HepG2 (cell line): ENCODE results near the gene BAMBI. TPM values are rescaled to one million over a fixed set of nuclear protein-coding genes. Genes with fewer than 3 reads are reported as not detected.

Experiments
- ATF2 ChIP-seq: sonication (generic); formaldehyde crosslinking; IDR thresholded peaks from 2 replicates; pipeline ENCODE4 v1.4.0; 2020; ENCODE audit warnings: missing genetic modification reagents
- CAMTA2 ChIP-seq: sonication (generic); formaldehyde crosslinking; IDR thresholded peaks from 2 replicates; pipeline ENCODE4 v1.4.0; 2020; ENCODE audit warnings: mild to moderate bottlenecking, missing genetic modification reagents, borderline replicate concordance
- CCDC6 ChIP-seq: sonication (generic); formaldehyde crosslinking; IDR thresholded peaks from 2 replicates; pipeline ENCODE4 v1.8.1; 2022; ENCODE audit warnings: mild to moderate bottlenecking, missing genetic modification reagents, moderate library complexity
- DR1 ChIP-seq: sonication (generic); formaldehyde crosslinking; IDR thresholded peaks from 2 replicates; pipeline ENCODE4 v1.8.0; 2021; ENCODE audit warnings: mild to moderate bottlenecking, missing genetic modification reagents, inconsistent platforms
- GABPB1 ChIP-seq: IDR thresholded peaks from 2 replicates; pipeline ENCODE4 v1.6.1; 2016; ENCODE audit warnings: mild to moderate bottlenecking, missing genetic modification reagents, moderate library complexity, missing compliant biosample characterization
- GMEB1 ChIP-seq: sonication (generic); formaldehyde crosslinking; IDR thresholded peaks from 2 replicates; pipeline ENCODE4 v1.5.1; 2020; ENCODE audit warnings: missing genetic modification reagents, mild to moderate bottlenecking, borderline replicate concordance
- KLF6 ChIP-seq: IDR thresholded peaks from 2 replicates; pipeline ENCODE4 v1.8.0; 2016; ENCODE audit warnings: missing biosample characterization, missing genetic modification reagents
- PBX2 ChIP-seq: IDR thresholded peaks from 2 replicates; pipeline ENCODE4 v1.6.1; 2016; ENCODE audit warnings: control low read depth
- SMAD3 ChIP-seq: sonication (generic); formaldehyde crosslinking; IDR thresholded peaks from 2 replicates; pipeline ENCODE4 v1.4.0; 2020; ENCODE audit warnings: missing genetic modification reagents
- SRF ChIP-seq: IDR thresholded peaks from 2 replicates; pipeline ENCODE4 v1.6.1; 2011; ENCODE audit warnings: mild to moderate bottlenecking, low read depth, low read length, moderate library complexity
- ZNF205 ChIP-seq: IDR thresholded peaks from 2 replicates; pipeline ENCODE4 v1.6.1; 2018; ENCODE audit warnings: missing biosample characterization, missing genetic modification reagents
- ZNF343 ChIP-seq: sonication (generic); formaldehyde crosslinking; IDR thresholded peaks from 2 replicates; pipeline ENCODE4 v1.4.0; 2020; ENCODE audit warnings: mild to moderate bottlenecking, missing genetic modification reagents
- ZNF678 ChIP-seq: sonication (generic); formaldehyde crosslinking; IDR thresholded peaks from 2 replicates; pipeline ENCODE4 v1.4.0; 2020; ENCODE audit warnings: mild to moderate bottlenecking, missing genetic modification reagents
- polyA plus RNA-seq, 8 experiments: library from polyadenylated mRNA; depleted of rRNA in 3 of 8; stranded (reverse) in 7 of 8; unstranded in 1 of 8; fragments of >200 nt; fragmentation: Illumina TruSeq in 4 of 8; extraction: Trizol in 4 of 8; gene quantifications; 2 replicates each; pipeline versions ENCODE4 v1.2.1 to v1.2.3, GENCODE V29; 2011 to 2016; ENCODE audit warnings: low read depth in 4 of 8, missing spikeins in 1 of 8, mixed read lengths in 1 of 8; ENCODE audit not compliant: insufficient read depth in 1 of 8
- total RNA-seq, 5 experiments: library from RNA; depleted of rRNA; stranded (reverse); fragments of >200 nt; fragmentation: Illumina TruSeq; extraction: Trizol; gene quantifications; 2 replicates each; pipeline ENCODE4 v1.2.3, GENCODE V29; 2016; ENCODE audit warnings: low read depth in 1 of 5
- TF ChIP-seq, protein P1 (sequence below): sonication (generic); formaldehyde crosslinking; conservative IDR thresholded peaks from 2 replicates; pipeline ENCODE4 v1.4.0; 2020; ENCODE audit warnings: missing genetic modification reagents
- TF ChIP-seq, protein P2 (sequence below): fragments of 450-650 bp; IDR thresholded peaks from 2 replicates; pipeline ENCODE4 v1.6.1; 2017
- TF ChIP-seq, protein P3 (sequence below): sonication (generic); formaldehyde crosslinking; IDR thresholded peaks from 2 replicates; pipeline ENCODE4 v1.5.0; 2020; ENCODE audit warnings: mild to moderate bottlenecking, missing genetic modification reagents
- TF ChIP-seq, protein P4 (sequence below): sonication (generic); formaldehyde crosslinking; IDR thresholded peaks from 2 replicates; pipeline ENCODE4 v1.8.1; 2023; ENCODE audit warnings: mild to moderate bottlenecking, moderate library complexity, missing genetic modification reagents

Gene BAMBI
- total and polyA plus RNA-seq, 2 of the 13 experiments (the other 11 are each of a cell fraction or from before 2014, with no cell fraction given) = 12.0 to 23.6 TPM

- TF ChIP-seq, protein P1, sequence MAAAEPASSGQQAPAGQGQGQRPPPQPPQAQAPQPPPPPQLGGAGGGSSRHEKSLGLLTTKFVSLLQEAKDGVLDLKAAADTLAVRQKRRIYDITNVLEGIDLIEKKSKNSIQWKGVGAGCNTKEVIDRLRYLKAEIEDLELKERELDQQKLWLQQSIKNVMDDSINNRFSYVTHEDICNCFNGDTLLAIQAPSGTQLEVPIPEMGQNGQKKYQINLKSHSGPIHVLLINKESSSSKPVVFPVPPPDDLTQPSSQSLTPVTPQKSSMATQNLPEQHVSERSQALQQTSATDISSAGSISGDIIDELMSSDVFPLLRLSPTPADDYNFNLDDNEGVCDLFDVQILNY (CRISPR knock-in tag) = peak; percentile 59; the same call in 1 of the 2 replicates
- TF ChIP-seq ZNF343 (CRISPR knock-in tag) (0 out of 2 replicates have a peak, but pooled peaks have one; percentile 13), DR1 (CRISPR knock-in tag) (peak; percentile 91), KLF6 (CRISPR knock-in tag) (0 out of 2 replicates have a peak, but pooled peaks have one; percentile 53), CAMTA2 (CRISPR knock-in tag) (0 out of 2 replicates have a peak, but pooled peaks have one; percentile 37), PBX2 (CRISPR knock-in tag) (0 out of 2 replicates have a peak, but pooled peaks have one; percentile 51), CCDC6 (CRISPR knock-in tag) (peak; percentile 95), ZNF205 (CRISPR knock-in tag) (peak; percentile 46; the same call in 1 of the 2 replicates), ZNF678 (0 out of 2 replicates have a peak, but pooled peaks have one; percentile 34), SMAD3 (CRISPR knock-in tag) (peak; percentile 68; the same call in 1 of the 2 replicates), ATF2 (CRISPR knock-in tag) (peak; percentile 71; the same call in 1 of the 2 replicates), GMEB1 (CRISPR knock-in tag) (peak; percentile 53; the same call in 1 of the 2 replicates), GABPB1 (peak; percentile 44; the same call in 1 of the 2 replicates), SRF (0 out of 2 replicates have a peak, but pooled peaks have one; percentile 29)
- TF ChIP-seq, protein P2, sequence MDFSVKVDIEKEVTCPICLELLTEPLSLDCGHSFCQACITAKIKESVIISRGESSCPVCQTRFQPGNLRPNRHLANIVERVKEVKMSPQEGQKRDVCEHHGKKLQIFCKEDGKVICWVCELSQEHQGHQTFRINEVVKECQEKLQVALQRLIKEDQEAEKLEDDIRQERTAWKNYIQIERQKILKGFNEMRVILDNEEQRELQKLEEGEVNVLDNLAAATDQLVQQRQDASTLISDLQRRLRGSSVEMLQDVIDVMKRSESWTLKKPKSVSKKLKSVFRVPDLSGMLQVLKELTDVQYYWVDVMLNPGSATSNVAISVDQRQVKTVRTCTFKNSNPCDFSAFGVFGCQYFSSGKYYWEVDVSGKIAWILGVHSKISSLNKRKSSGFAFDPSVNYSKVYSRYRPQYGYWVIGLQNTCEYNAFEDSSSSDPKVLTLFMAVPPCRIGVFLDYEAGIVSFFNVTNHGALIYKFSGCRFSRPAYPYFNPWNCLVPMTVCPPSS = no peak
- TF ChIP-seq, protein P3, sequence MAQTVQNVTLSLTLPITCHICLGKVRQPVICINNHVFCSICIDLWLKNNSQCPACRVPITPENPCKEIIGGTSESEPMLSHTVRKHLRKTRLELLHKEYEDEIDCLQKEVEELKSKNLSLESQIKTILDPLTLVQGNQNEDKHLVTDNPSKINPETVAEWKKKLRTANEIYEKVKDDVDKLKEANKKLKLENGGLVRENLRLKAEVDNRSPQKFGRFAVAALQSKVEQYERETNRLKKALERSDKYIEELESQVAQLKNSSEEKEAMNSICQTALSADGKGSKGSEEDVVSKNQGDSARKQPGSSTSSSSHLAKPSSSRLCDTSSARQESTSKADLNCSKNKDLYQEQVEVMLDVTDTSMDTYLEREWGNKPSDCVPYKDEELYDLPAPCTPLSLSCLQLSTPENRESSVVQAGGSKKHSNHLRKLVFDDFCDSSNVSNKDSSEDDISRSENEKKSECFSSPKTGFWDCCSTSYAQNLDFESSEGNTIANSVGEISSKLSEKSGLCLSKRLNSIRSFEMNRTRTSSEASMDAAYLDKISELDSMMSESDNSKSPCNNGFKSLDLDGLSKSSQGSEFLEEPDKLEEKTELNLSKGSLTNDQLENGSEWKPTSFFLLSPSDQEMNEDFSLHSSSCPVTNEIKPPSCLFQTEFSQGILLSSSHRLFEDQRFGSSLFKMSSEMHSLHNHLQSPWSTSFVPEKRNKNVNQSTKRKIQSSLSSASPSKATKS (CRISPR knock-in tag) = no peak
- TF ChIP-seq, protein P4, sequence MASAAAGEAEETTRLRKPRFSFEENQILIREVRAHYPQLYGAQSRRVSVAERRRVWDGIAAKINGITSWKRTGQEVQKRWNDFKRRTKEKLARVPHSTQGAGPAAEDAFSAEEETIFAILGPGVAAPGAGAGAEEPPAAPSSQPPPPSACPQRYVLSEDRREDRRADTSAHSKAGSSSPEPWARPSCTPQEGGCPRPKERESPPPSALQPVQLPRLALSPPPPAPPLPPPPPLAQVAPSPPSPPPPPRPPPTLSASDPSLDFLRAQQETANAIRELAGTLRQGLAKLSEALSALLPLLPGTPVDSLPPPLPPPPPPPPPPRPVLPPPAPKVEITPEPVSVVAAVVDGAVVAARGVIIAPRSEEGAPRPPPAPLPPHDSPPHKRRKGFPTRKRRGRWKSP = peak; percentile 96
Measured at GRCh38 chr10:28676968-28677887, at the start of gene BAMBI (continued).
